ENCODE measurements around the gene CDX4. TPM values are rescaled to one million over a fixed set of nuclear protein-coding genes. Genes with fewer than 3 reads are reported as not detected.

Gene CDX4
- polyA plus RNA-seq, 1 donor (not counting 4 experiments of a cell fraction or from before 2014, with no cell fraction given): not detected

DNA sequence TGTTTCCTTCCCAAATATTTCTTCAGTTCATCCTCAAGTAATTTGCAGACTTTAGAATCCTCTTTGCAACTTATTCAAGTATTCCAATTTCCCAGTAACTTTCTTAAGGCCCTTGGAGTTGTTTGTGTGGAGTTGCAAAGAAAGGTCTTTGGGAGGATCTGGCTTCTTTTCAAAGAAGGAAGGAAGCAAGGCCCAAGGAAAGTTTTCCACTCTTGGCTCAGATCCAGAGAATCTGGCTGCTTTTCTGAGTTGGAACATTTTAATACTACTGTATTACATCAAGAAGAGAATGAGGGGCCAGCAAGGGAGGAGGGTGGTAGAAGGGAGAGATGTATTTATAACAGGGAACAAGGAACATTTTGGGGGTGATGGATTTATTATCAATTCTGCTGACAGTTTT lies 10.5 kb downstream of the CDX4 start:
- no peak for TF ChIP-seq EZH2 (IDR thresholded peaks at IDR 0.05; ENCODE audit: low read length)
- TF ChIP-seq, protein P1, sequence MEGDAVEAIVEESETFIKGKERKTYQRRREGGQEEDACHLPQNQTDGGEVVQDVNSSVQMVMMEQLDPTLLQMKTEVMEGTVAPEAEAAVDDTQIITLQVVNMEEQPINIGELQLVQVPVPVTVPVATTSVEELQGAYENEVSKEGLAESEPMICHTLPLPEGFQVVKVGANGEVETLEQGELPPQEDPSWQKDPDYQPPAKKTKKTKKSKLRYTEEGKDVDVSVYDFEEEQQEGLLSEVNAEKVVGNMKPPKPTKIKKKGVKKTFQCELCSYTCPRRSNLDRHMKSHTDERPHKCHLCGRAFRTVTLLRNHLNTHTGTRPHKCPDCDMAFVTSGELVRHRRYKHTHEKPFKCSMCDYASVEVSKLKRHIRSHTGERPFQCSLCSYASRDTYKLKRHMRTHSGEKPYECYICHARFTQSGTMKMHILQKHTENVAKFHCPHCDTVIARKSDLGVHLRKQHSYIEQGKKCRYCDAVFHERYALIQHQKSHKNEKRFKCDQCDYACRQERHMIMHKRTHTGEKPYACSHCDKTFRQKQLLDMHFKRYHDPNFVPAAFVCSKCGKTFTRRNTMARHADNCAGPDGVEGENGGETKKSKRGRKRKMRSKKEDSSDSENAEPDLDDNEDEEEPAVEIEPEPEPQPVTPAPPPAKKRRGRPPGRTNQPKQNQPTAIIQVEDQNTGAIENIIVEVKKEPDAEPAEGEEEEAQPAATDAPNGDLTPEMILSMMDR (optimal IDR thresholded peaks at IDR 0.05 in 1 of 3, IDR thresholded peaks at IDR 0.05 in 1 of 3, conservative IDR thresholded peaks at IDR 0.05 in 1 of 3; ENCODE audit: extremely low read depth in 1 of 3, insufficient read depth in 2 of 3, low read length in 3 of 3): no peak
- H3K4me3 ChIP-seq (ENCODE audit: control insufficient read depth in 2 of 3, extremely low read depth in 1 of 3, insufficient read depth in 2 of 3, low read depth in 1 of 3, low read length in 3 of 3): no peak overlapping the region
- peaks cover 5% of the 10 kb centered on the region for H3K27me3 ChIP-seq (ENCODE audit: control insufficient read depth, extremely low read depth, insufficient read depth, low read length)
- no peak overlapping the region for H2AFZ ChIP-seq (ENCODE audit: control insufficient read depth, low read length)
- H4K20me1 ChIP-seq (ENCODE audit: control insufficient read depth, extremely low read depth, insufficient read depth, low read length): no peaks in the 10 kb centered on the region
- no peak for FAIRE-seq
- H3K9me3 ChIP-seq (ENCODE audit: control insufficient read depth, low read depth, low read length): no peaks in the 10 kb centered on the region
- dilution Hi-C loops (cut with MboI; ENCODE audit: extremely low pct_ligation_motif_present, low sequenced_read_pairs): no loop called here
- no peak overlapping the region for H3K27ac ChIP-seq (ENCODE audit: control insufficient read depth, insufficient read depth, low read length)
- no peak overlapping the region for H3K9ac ChIP-seq (ENCODE audit: control insufficient read depth, extremely low read depth, insufficient read depth, low read length)
- H3K9me1 ChIP-seq (ENCODE audit: control insufficient read depth, extremely low read depth, insufficient read depth, low read length): no peaks in the 10 kb centered on the region
- H3K4me1 ChIP-seq (ENCODE audit: control insufficient read depth, extremely low read depth, insufficient read depth, low read length): no peaks in the 10 kb centered on the region
- no peaks in the 10 kb centered on the region for H3K36me3 ChIP-seq (ENCODE audit: control insufficient read depth in 2 of 2, extremely low read depth in 1 of 2, insufficient read depth in 2 of 2, low read length in 2 of 2)
- H3K4me2 ChIP-seq (ENCODE audit: control insufficient read depth, extremely low read depth, insufficient read depth, low read depth, low read length): no peak overlapping the region
- no peaks in the 10 kb centered on the region for H3K79me2 ChIP-seq (ENCODE audit: control insufficient read depth, insufficient read depth, low read length)
- no peak for DNase-seq (ENCODE audit: low read depth, low spot score)

DNA sequence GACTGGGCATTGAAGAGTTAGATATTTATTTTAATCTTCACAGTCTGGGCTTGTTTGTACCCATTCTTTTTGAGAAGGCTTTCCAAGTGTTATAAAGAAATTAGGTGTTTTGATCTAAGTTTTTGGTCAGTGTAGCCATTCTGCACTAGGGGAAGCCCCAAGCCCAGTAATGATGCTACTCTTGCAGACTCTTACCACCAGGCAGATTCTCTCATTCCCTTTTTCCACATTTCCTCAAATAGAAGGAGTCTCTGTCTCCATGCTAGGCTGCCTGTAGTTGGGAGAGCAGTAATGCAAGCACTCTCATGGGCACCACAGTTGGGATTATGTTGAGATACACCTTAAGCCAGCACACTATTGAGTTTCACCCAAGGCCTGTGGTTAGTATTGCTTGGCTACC lies 21.5 kb downstream of the CDX4 start:
- dilution Hi-C loops (cut with MboI; ENCODE audit: extremely low pct_ligation_motif_present, low sequenced_read_pairs): no loop called here
- no peaks in the 10 kb centered on the region for H3K9me1 ChIP-seq (ENCODE audit: control insufficient read depth, extremely low read depth, insufficient read depth, low read length)
- H3K4me1 ChIP-seq (ENCODE audit: control insufficient read depth, extremely low read depth, insufficient read depth, low read length): no peaks in the 10 kb centered on the region
- no peak overlapping the region for H3K4me2 ChIP-seq (ENCODE audit: control insufficient read depth, extremely low read depth, insufficient read depth, low read depth, low read length)
- no peak overlapping the region for H2AFZ ChIP-seq (ENCODE audit: control insufficient read depth, low read length)
- no peak overlapping the region for H3K9ac ChIP-seq (ENCODE audit: control insufficient read depth, extremely low read depth, insufficient read depth, low read length)
- no peaks in the 10 kb centered on the region for H3K27me3 ChIP-seq (ENCODE audit: control insufficient read depth, extremely low read depth, insufficient read depth, low read length)
- H4K20me1 ChIP-seq (ENCODE audit: control insufficient read depth, extremely low read depth, insufficient read depth, low read length): no peaks in the 10 kb centered on the region
- TF ChIP-seq, protein P1 (optimal IDR thresholded peaks at IDR 0.05 in 1 of 3, IDR thresholded peaks at IDR 0.05 in 1 of 3, conservative IDR thresholded peaks at IDR 0.05 in 1 of 3; ENCODE audit: extremely low read depth in 1 of 3, insufficient read depth in 2 of 3, low read length in 3 of 3): no peak
- no peak for TF ChIP-seq EZH2 (IDR thresholded peaks at IDR 0.05; ENCODE audit: low read length)
- H3K4me3 ChIP-seq (ENCODE audit: control insufficient read depth in 2 of 3, extremely low read depth in 1 of 3, insufficient read depth in 2 of 3, low read depth in 1 of 3, low read length in 3 of 3): no peak overlapping the region
- H3K79me2 ChIP-seq (ENCODE audit: control insufficient read depth, insufficient read depth, low read length): no peaks in the 10 kb centered on the region
- no peaks in the 10 kb centered on the region for H3K9me3 ChIP-seq (ENCODE audit: control insufficient read depth, low read depth, low read length)
- H3K27ac ChIP-seq (ENCODE audit: control insufficient read depth, insufficient read depth, low read length): no peak overlapping the region
- DNase-seq (ENCODE audit: low read depth, low spot score) (no peak), FAIRE-seq (no peak)
- no peaks in the 10 kb centered on the region for H3K36me3 ChIP-seq (ENCODE audit: control insufficient read depth in 2 of 2, extremely low read depth in 1 of 2, insufficient read depth in 2 of 2, low read length in 2 of 2)

All from keratinocyte (primary cell).